GM12878 (cell line): ENCODE data around the gene TMEM45A.

Source experiments
- BRCA1 ChIP-seq: IDR thresholded peaks from 2 replicates; pipeline ENCODE4 v1.6.1; 2011; ENCODE audit warnings: low read depth, low read length, improper control_type of control experiment
- DPF2 ChIP-seq: fragments of 450-650 bp; IDR thresholded peaks from 2 replicates; pipeline ENCODE4 v1.6.1; 2017; ENCODE audit warnings: mild to moderate bottlenecking
- ESRRA ChIP-seq: IDR thresholded peaks from 2 replicates; pipeline ENCODE4 v1.6.1; 2012; ENCODE audit warnings: mild to moderate bottlenecking, low read length, improper control_type of control experiment
- EZH2 ChIP-seq: IDR thresholded peaks from 2 replicates; pipeline ENCODE4 v1.6.1; 2012; ENCODE audit warnings: low read depth, mild to moderate bottlenecking, control low read depth, inconsistent platforms, low read length, borderline replicate concordance; ENCODE audit not compliant: control insufficient read depth
- JUND ChIP-seq: IDR thresholded peaks from 2 replicates; pipeline ENCODE4 v1.6.1; 2012; ENCODE audit warnings: low read depth, mild to moderate bottlenecking, low read length, improper control_type of control experiment, moderate library complexity
- KDM1A ChIP-seq: fragments of 200-600 bp; sonication (generic); IDR thresholded peaks from 2 replicates; pipeline ENCODE4 v1.6.1; 2016; ENCODE audit warnings: borderline replicate concordance
- NFXL1 ChIP-seq: fragments of 450-650 bp; IDR thresholded peaks from 2 replicates; pipeline ENCODE4 v1.6.1; 2017; ENCODE audit warnings: antibody characterized with exemption, mild to moderate bottlenecking, borderline replicate concordance
- POLR2A ChIP-seq: IDR thresholded peaks from 2 replicates; pipeline ENCODE4 v1.6.1; 2011; ENCODE audit warnings: low read depth, mild to moderate bottlenecking, low read length
- SP1 ChIP-seq: IDR thresholded peaks from one replicate; pipeline ENCODE4 v1.6.1; 2011; ENCODE audit warnings: low read depth, low read length
- TAF1 ChIP-seq: IDR thresholded peaks from 2 replicates; pipeline ENCODE4 v1.6.1; 2011; ENCODE audit warnings: mild to moderate bottlenecking, low read depth, low read length, borderline replicate concordance
- USF2 ChIP-seq: IDR thresholded peaks from 2 replicates; pipeline ENCODE4 v1.6.1; 2011; ENCODE audit warnings: low read depth, low read length, improper control_type of control experiment, borderline replicate concordance
- TF ChIP-seq, protein P1 (sequence below), 3 experiments: IDR thresholded peaks in 2 of 3; conservative IDR thresholded peaks in 1 of 3; 2 replicates each; pipeline ENCODE4 v1.5.1; 2011; ENCODE audit warnings: low read depth in 3 of 3, low read length in 3 of 3, mild to moderate bottlenecking in 3 of 3, control low read depth in 2 of 3, moderate library complexity in 2 of 3, inconsistent platforms in 1 of 3, mixed read lengths in 1 of 3; ENCODE audit not compliant: control insufficient read depth in 2 of 3, insufficient read depth in 1 of 3; ENCODE audit errors: extremely low read depth in 1 of 3
- TF ChIP-seq, protein P2 (sequence below): IDR thresholded peaks from 2 replicates; pipeline ENCODE4 v1.6.1; 2012; ENCODE audit warnings: low read depth, low read length, improper control_type of control experiment

DNA sequence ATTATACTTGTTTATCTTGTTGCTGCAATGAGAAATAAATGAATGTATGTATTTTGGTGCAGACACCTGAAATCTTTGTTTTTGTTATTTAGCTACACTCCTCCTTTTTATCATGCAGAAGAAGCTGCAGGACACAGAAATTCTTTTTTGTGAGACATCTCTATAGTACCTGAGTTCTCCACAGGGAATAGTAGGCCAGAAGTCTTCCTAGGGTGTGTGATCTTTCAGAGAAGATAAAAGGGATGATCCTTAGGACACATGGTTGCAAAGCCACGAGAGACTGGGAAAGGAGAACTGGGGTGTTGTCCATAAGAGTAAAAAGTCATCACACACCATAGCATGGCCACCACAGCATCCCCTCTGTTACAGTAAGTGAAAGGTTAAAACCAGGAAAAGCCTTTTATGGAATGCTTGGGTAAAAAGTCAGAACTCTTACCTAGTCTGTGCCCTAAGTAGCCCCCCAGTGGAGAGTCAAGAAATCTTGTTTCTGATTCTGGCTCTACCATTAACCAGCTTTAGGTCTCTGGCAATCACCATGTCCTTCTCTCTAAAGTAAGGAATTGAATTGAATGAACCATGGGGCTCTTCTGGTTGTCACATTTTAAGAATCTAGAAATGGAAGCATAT, 85.1 kb downstream of the TMEM45A start:
- TF ChIP-seq SP1 = no peak
- TF ChIP-seq, protein P1, sequence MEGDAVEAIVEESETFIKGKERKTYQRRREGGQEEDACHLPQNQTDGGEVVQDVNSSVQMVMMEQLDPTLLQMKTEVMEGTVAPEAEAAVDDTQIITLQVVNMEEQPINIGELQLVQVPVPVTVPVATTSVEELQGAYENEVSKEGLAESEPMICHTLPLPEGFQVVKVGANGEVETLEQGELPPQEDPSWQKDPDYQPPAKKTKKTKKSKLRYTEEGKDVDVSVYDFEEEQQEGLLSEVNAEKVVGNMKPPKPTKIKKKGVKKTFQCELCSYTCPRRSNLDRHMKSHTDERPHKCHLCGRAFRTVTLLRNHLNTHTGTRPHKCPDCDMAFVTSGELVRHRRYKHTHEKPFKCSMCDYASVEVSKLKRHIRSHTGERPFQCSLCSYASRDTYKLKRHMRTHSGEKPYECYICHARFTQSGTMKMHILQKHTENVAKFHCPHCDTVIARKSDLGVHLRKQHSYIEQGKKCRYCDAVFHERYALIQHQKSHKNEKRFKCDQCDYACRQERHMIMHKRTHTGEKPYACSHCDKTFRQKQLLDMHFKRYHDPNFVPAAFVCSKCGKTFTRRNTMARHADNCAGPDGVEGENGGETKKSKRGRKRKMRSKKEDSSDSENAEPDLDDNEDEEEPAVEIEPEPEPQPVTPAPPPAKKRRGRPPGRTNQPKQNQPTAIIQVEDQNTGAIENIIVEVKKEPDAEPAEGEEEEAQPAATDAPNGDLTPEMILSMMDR (IDR thresholded peaks at IDR 0.05 in 2 of 3, conservative IDR thresholded peaks at IDR 0.05 in 1 of 3; ENCODE audit: control insufficient read depth in 2 of 3, extremely low read depth in 1 of 3, insufficient read depth in 1 of 3, low read depth in 3 of 3, low read length in 3 of 3) = no peak
- no peak for TF ChIP-seq JUND
- no peak for TF ChIP-seq DPF2
- no peak for TF ChIP-seq EZH2
- TF ChIP-seq, protein P2, sequence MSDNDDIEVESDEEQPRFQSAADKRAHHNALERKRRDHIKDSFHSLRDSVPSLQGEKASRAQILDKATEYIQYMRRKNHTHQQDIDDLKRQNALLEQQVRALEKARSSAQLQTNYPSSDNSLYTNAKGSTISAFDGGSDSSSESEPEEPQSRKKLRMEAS = no peak
- no peak for TF ChIP-seq BRCA1
- TF ChIP-seq POLR2A = no peak
- no peak for TF ChIP-seq KDM1A
- TF ChIP-seq USF2 = no peak
- TF ChIP-seq TAF1 = no peak
- TF ChIP-seq NFXL1 = no peak
- TF ChIP-seq ESRRA = no peak
